Measurements from ENCODE around the gene CHCHD3. TPM values are rescaled to one million over a fixed set of nuclear protein-coding genes. Genes with fewer than 3 reads are reported as not detected.

CHCHD3 gene
- total and polyA plus RNA-seq, 2 of the 4 experiments (the other 2 are of a cell fraction), result 56.9 to 141 TPM

DNA sequence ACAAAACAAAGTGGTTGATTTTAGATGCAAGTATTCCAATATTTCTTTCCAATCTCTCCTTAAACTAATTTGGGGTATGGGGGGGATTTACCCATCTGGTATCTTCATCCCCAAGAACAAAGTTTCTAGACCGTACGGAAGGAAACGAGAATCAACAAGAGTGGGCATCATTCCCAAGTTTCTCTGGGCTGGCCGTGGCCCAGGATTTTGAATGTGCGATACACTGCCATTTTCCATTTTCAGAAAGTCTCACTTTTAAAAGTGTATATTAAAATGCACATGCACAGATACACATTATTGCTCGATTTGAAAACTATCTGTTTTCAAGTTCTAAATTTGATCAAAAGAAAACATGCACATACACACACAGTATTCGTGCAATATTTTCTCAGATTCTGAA lies 234.5 kb downstream of the CHCHD3 start:
- H3K9ac ChIP-seq (ENCODE audit: low read depth, low read length), result no peak overlapping the region
- no peak overlapping the region for H3K14ac ChIP-seq (replicated peaks; ENCODE audit: low read depth, low read length)
- no peak overlapping the region for H3K4me2 ChIP-seq (ENCODE audit: low read depth, low read length)
- no peak overlapping the region for H2AK9ac ChIP-seq (replicated peaks; ENCODE audit: low read depth, low read length, poor library complexity)
- H3K9me1 ChIP-seq (ENCODE audit: insufficient read depth, low read length), result 0 out of 2 replicates have a peak, but pooled peaks cover 6% of the 10 kb centered on the region
- H3K18ac ChIP-seq (ENCODE audit: low read depth, low read length), result no peak overlapping the region
- H3K23ac ChIP-seq (ENCODE audit: low read depth, low read length), result no peak overlapping the region
- H4K8ac ChIP-seq (ENCODE audit: low read depth in 2 of 2, low read length in 2 of 2), result no peak overlapping the region
- no peak overlapping the region for H2AFZ ChIP-seq (replicated peaks; ENCODE audit: low read length, poor library complexity)
- no peak overlapping the region for H3K56ac ChIP-seq (ENCODE audit: extremely low read depth, insufficient read depth, low read length)
- H2BK20ac ChIP-seq (ENCODE audit: low read depth, low read length), result no peak overlapping the region
- POLR2A ChIA-PET (ENCODE audit: unreplicated experiment), result no interaction called here
- BruUV-seq (replicated peaks), result no TSS peak
- in situ Hi-C loops (cut with MboI; ENCODE audit: low sequenced_read_pairs) (no loop called here), dilution Hi-C loops (cut with HindIII; ENCODE audit: low sequenced_read_pairs, unreplicated experiment) (no loop called here), intact Hi-C loops (cut with micrococcal nuclease) (no loop called here)
- 0 out of 2 replicates have a peak, but pooled peaks cover 3% of the 10 kb centered on the region for H4K20me1 ChIP-seq (ENCODE audit: insufficient read depth, low read length)
- H3K36me3 ChIP-seq (ENCODE audit: control insufficient read depth, insufficient read depth, low read length), result no peaks in the 10 kb centered on the region
- no peak overlapping the region for H2BK5ac ChIP-seq (ENCODE audit: low read depth, low read length, poor library complexity, severe bottlenecking)
- no peaks in the 10 kb centered on the region for H3K27me3 ChIP-seq (ENCODE audit: control insufficient read depth, insufficient read depth, low read length)
- no peak overlapping the region for H3K4me3 ChIP-seq (ENCODE audit: insufficient read depth, low read depth, low read length)
- no peak overlapping the region for H2BK120ac ChIP-seq (ENCODE audit: low read depth, low read length)
- no peaks in the 10 kb centered on the region for H3K9me3 ChIP-seq (ENCODE audit: control insufficient read depth, insufficient read depth, low read length)
- no peak overlapping the region for H3K4ac ChIP-seq (ENCODE audit: low read depth, low read length)
- ATAC-seq (ENCODE audit: low read depth), result no peak
- DNase-seq, result no peak
- H2AK5ac ChIP-seq (ENCODE audit: low read depth, low read length), result no peak overlapping the region
- H3K79me1 ChIP-seq (ENCODE audit: low read depth in 1 of 2, low read length in 2 of 2), result peaks cover 0 to 2% of the 10 kb centered on the region in 2 experiments; a peak in 1 of 4 replicates
- CTCF ChIA-PET, result interaction anchor here (0.7 kb wide), 1 partner anchor 137 kb away, joined by 3 read pairs; no protein-coding TSS in a partner anchor
- H3K27ac ChIP-seq (ENCODE audit: insufficient read depth, low read length), result no peak overlapping the region
- TF ChIP-seq RAD21 (IDR thresholded peaks at IDR 0.05; ENCODE audit: low read length) (no peak), NFE2L2 (IDR thresholded peaks at IDR 0.05; ENCODE audit: low read depth, low read length) (no peak), CHD1 (IDR thresholded peaks at IDR 0.05; ENCODE audit: low read depth, low read length) (no peak), CEBPB (IDR thresholded peaks at IDR 0.05; ENCODE audit: low read depth, low read length) (no peak), SMC3 (IDR thresholded peaks at IDR 0.05; ENCODE audit: low read depth, low read length) (no peak), RFX5 (IDR thresholded peaks at IDR 0.05; ENCODE audit: low read depth, low read length) (no peak), RCOR1 (IDR thresholded peaks at IDR 0.05; ENCODE audit: insufficient replicate concordance, low read length) (no peak), POLR2A (IDR thresholded peaks at IDR 0.05; ENCODE audit: low read depth, low read length) (no peak), MXI1 (IDR thresholded peaks at IDR 0.05; ENCODE audit: borderline replicate concordance, low read depth, low read length) (no peak)
- TF ChIP-seq, protein P1, sequence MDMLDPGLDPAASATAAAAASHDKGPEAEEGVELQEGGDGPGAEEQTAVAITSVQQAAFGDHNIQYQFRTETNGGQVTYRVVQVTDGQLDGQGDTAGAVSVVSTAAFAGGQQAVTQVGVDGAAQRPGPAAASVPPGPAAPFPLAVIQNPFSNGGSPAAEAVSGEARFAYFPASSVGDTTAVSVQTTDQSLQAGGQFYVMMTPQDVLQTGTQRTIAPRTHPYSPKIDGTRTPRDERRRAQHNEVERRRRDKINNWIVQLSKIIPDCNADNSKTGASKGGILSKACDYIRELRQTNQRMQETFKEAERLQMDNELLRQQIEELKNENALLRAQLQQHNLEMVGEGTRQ (IDR thresholded peaks at IDR 0.05; ENCODE audit: low read depth, low read length), result no peak
- TF ChIP-seq, protein P2, sequence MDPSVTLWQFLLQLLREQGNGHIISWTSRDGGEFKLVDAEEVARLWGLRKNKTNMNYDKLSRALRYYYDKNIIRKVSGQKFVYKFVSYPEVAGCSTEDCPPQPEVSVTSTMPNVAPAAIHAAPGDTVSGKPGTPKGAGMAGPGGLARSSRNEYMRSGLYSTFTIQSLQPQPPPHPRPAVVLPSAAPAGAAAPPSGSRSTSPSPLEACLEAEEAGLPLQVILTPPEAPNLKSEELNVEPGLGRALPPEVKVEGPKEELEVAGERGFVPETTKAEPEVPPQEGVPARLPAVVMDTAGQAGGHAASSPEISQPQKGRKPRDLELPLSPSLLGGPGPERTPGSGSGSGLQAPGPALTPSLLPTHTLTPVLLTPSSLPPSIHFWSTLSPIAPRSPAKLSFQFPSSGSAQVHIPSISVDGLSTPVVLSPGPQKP (IDR thresholded peaks at IDR 0.05; ENCODE audit: borderline replicate concordance, low read depth, low read length), result no peak
- WGBS, 2 experiments (ENCODE audit: extremely low coverage in 2 of 2, insufficient read length in 1 of 2), result no CpG with 5 or more reads among the region's 7 CpGs
- no peak overlapping the region for H4K5ac ChIP-seq (ENCODE audit: low read depth, low read length)
- no peaks in the 10 kb centered on the region for H3K4me1 ChIP-seq (ENCODE audit: control insufficient read depth, insufficient read depth, low read length)
- no peak overlapping the region for H2BK15ac ChIP-seq (ENCODE audit: low read depth, low read length)
- H4K91ac ChIP-seq (ENCODE audit: insufficient read depth, low read depth, low read length), result no peak overlapping the region
